IMR-90 (cell line): ENCODE data around the gene MAPK11. TPM values are rescaled to one million over a fixed set of nuclear protein-coding genes. Genes with fewer than 3 reads are reported as not detected.

ENCODE experiments used
- ATAC-seq: fragments of 200-7000 bp; cut with Tn5 transposase; 2 replicates; pipeline ENCODE4 v1.9.1; 2020; ENCODE audit warnings: low read depth, mild to moderate bottlenecking, moderate library complexity
- BruUV-seq: library from RNA; stranded (reverse); fragments of 400-500 nt; replicated peaks from 2 replicates; lab custom pipeline; 2021; lab: Mats Ljungman, UMichigan
- CTCF ChIA-PET: fragments of 300-600 bp; formaldehyde crosslinking; extraction: SDS; loops from one replicate; lab custom pipeline; 2021; ENCODE audit warnings: antibody characterized with exemption; lab: Yijun Ruan, JAX
- POLR2A ChIA-PET: fragments of 300-600 bp; sonication (Branson Sonifier 250); formaldehyde crosslinking; loops from one replicate; lab custom pipeline; 2022; ENCODE audit warnings: antibody characterized with exemption; ENCODE audit not compliant: unreplicated experiment; lab: Charles Lee
- DNase-seq: peaks from one replicate; pipeline ENCODE4 v3.0.0; 2013
- H2AFZ ChIP-seq: replicated peaks from 2 replicates; pipeline ENCODE3; 2013; ENCODE audit warnings: low read length, mild to moderate bottlenecking; ENCODE audit not compliant: poor library complexity
- H2AK5ac ChIP-seq: 2 replicates; pipeline ENCODE4 v1.6.1; 2013; ENCODE audit warnings: low read depth, low read length, inconsistent platforms
- H2AK9ac ChIP-seq: replicated peaks from 2 replicates; pipeline ENCODE3; 2013; ENCODE audit warnings: mild to moderate bottlenecking, low read depth, low read length, moderate library complexity; ENCODE audit not compliant: poor library complexity
- H2BK120ac ChIP-seq: 2 replicates; pipeline ENCODE4 v1.6.1; 2013; ENCODE audit warnings: low read depth, low read length, inconsistent platforms
- H2BK15ac ChIP-seq: 3 replicates; pipeline ENCODE4 v1.6.1; 2013; ENCODE audit warnings: low read depth, low read length, inconsistent platforms
- H2BK20ac ChIP-seq: 2 replicates; pipeline ENCODE4 v1.6.1; 2013; ENCODE audit warnings: low read depth, mild to moderate bottlenecking, inconsistent platforms, low read length, moderate library complexity
- H2BK5ac ChIP-seq: 2 replicates; pipeline ENCODE4 v1.6.1; 2013; ENCODE audit warnings: mild to moderate bottlenecking, low read depth, low read length, inconsistent platforms; ENCODE audit not compliant: poor library complexity, severe bottlenecking
- H3K14ac ChIP-seq: replicated peaks from 2 replicates; pipeline ENCODE4 v1.6.1; 2013; ENCODE audit warnings: low read depth, low read length, inconsistent platforms
- H3K18ac ChIP-seq: 2 replicates; pipeline ENCODE4 v1.6.1; 2013; ENCODE audit warnings: low read depth, low read length, control low read depth
- H3K23ac ChIP-seq: 2 replicates; pipeline ENCODE4 v1.6.1; 2013; ENCODE audit warnings: low read depth, low read length, inconsistent platforms
- H3K27ac ChIP-seq: 2 replicates; pipeline ENCODE4 v1.5.1; 2013; ENCODE audit warnings: mild to moderate bottlenecking, control low read depth, low read length; ENCODE audit not compliant: insufficient read depth
- H3K27me3 ChIP-seq: 2 replicates; pipeline ENCODE4 v1.6.1; 2013; ENCODE audit warnings: low read length; ENCODE audit not compliant: control insufficient read depth, insufficient read depth
- H3K36me3 ChIP-seq: 2 replicates; pipeline ENCODE4 v1.6.1; 2013; ENCODE audit warnings: low read length, mixed read lengths; ENCODE audit not compliant: control insufficient read depth, insufficient read depth
- H3K4ac ChIP-seq: 2 replicates; pipeline ENCODE4 v1.6.1; 2013; ENCODE audit warnings: low read depth, low read length, inconsistent platforms
- H3K4me1 ChIP-seq: 2 replicates; pipeline ENCODE4 v1.6.1; 2013; ENCODE audit warnings: low read length, mixed read lengths; ENCODE audit not compliant: control insufficient read depth, insufficient read depth
- H3K4me2 ChIP-seq: 2 replicates; pipeline ENCODE4 v1.6.1; 2013; ENCODE audit warnings: low read depth, mild to moderate bottlenecking, control low read depth, low read length, moderate library complexity
- H3K4me3 ChIP-seq: 2 replicates; pipeline ENCODE4 v1.5.1; 2013; ENCODE audit warnings: low read depth, mild to moderate bottlenecking, control low read depth, low read length, moderate library complexity; ENCODE audit not compliant: insufficient read depth
- H3K56ac ChIP-seq: 2 replicates; pipeline ENCODE4 v1.6.1; 2013; ENCODE audit warnings: low read length, inconsistent platforms; ENCODE audit not compliant: insufficient read depth; ENCODE audit errors: extremely low read depth
- H3K79me1 ChIP-seq, 2 experiments: 2 replicates each; pipeline ENCODE4 v1.6.1; 2013; ENCODE audit warnings: low read length in 2 of 2, inconsistent platforms in 1 of 2, low read depth in 1 of 2
- H3K9ac ChIP-seq: 2 replicates; pipeline ENCODE4 v1.6.1; 2013; ENCODE audit warnings: low read depth, low read length, control low read depth
- H3K9me1 ChIP-seq: 2 replicates; pipeline ENCODE4 v1.6.1; 2013; ENCODE audit warnings: low read length, inconsistent platforms; ENCODE audit not compliant: insufficient read depth
- H3K9me3 ChIP-seq: 2 replicates; pipeline ENCODE4 v1.6.1; 2013; ENCODE audit warnings: low read length; ENCODE audit not compliant: control insufficient read depth, insufficient read depth
- H4K20me1 ChIP-seq: 2 replicates; pipeline ENCODE4 v1.6.1; 2013; ENCODE audit warnings: low read length, inconsistent platforms; ENCODE audit not compliant: insufficient read depth
- H4K5ac ChIP-seq: 2 replicates; pipeline ENCODE4 v1.6.1; 2013; ENCODE audit warnings: mild to moderate bottlenecking, low read depth, low read length, control low read depth
- H4K8ac ChIP-seq, 2 experiments: 2 replicates each; pipeline ENCODE4 v1.6.1; 2013; ENCODE audit warnings: low read depth in 2 of 2, low read length in 2 of 2, control low read depth in 1 of 2, inconsistent platforms in 1 of 2
- H4K91ac ChIP-seq: 2 replicates; pipeline ENCODE4 v1.6.1; 2013; ENCODE audit warnings: low read depth, low read length, inconsistent platforms; ENCODE audit not compliant: insufficient read depth
- BHLHE40 ChIP-seq: fragments of 150-350 bp; IDR thresholded peaks from 2 replicates; pipeline ENCODE4 v1.6.1; 2016; ENCODE audit warnings: mild to moderate bottlenecking, low read depth, low read length
- CEBPB ChIP-seq: IDR thresholded peaks from 2 replicates; pipeline ENCODE4 v1.6.1; 2012; ENCODE audit warnings: low read depth, low read length, improper control_type of control experiment
- CHD1 ChIP-seq: IDR thresholded peaks from 2 replicates; pipeline ENCODE4 v1.6.1; 2012; ENCODE audit warnings: low read depth, low read length, improper control_type of control experiment
- CTCF ChIP-seq: conservative IDR thresholded peaks from 2 replicates; pipeline ENCODE4 v1.5.1; 2012; ENCODE audit warnings: mild to moderate bottlenecking, low read depth, low read length, improper control_type of control experiment
- ELK1 ChIP-seq: fragments of 150-350 bp; IDR thresholded peaks from 2 replicates; pipeline ENCODE4 v1.6.1; 2016; ENCODE audit warnings: low read depth, mild to moderate bottlenecking, low read length, moderate library complexity, borderline replicate concordance
- FOS ChIP-seq: fragments of 150-350 bp; IDR thresholded peaks from 2 replicates; pipeline ENCODE4 v1.6.1; 2016; ENCODE audit warnings: low read depth, low read length
- MAFK ChIP-seq: IDR thresholded peaks from 2 replicates; pipeline ENCODE4 v1.6.1; 2012; ENCODE audit warnings: low read depth, low read length, improper control_type of control experiment
- MAZ ChIP-seq: IDR thresholded peaks from 2 replicates; pipeline ENCODE4 v1.6.1; 2012; ENCODE audit warnings: low read depth, mild to moderate bottlenecking, low read length, improper control_type of control experiment, moderate library complexity, borderline replicate concordance
- MXI1 ChIP-seq: IDR thresholded peaks from 2 replicates; pipeline ENCODE4 v1.6.1; 2012; ENCODE audit warnings: low read depth, mild to moderate bottlenecking, low read length, moderate library complexity, borderline replicate concordance
- NFE2L2 ChIP-seq: fragments of 150-350 bp; IDR thresholded peaks from 2 replicates; pipeline ENCODE4 v1.6.1; 2016; ENCODE audit warnings: low read depth, mild to moderate bottlenecking, low read length
- POLR2A ChIP-seq: IDR thresholded peaks from 2 replicates; pipeline ENCODE4 v1.6.1; 2012; ENCODE audit warnings: mild to moderate bottlenecking, low read depth, low read length
- RAD21 ChIP-seq: IDR thresholded peaks from 2 replicates; pipeline ENCODE4 v1.6.1; 2012; ENCODE audit warnings: low read length, improper control_type of control experiment
- RCOR1 ChIP-seq: IDR thresholded peaks from 2 replicates; pipeline ENCODE4 v1.6.1; 2012; ENCODE audit warnings: mild to moderate bottlenecking, low read length, improper control_type of control experiment; ENCODE audit not compliant: insufficient replicate concordance
- RFX5 ChIP-seq: IDR thresholded peaks from 2 replicates; pipeline ENCODE4 v1.8.0; 2012; ENCODE audit warnings: low read depth, mild to moderate bottlenecking, low read length, moderate library complexity
- SMC3 ChIP-seq: fragments of 150-350 bp; IDR thresholded peaks from 2 replicates; pipeline ENCODE4 v1.6.1; 2016; ENCODE audit warnings: low read depth, mild to moderate bottlenecking, antibody characterized with exemption, low read length, moderate library complexity
- USF2 ChIP-seq: fragments of 150-350 bp; IDR thresholded peaks from 2 replicates; pipeline ENCODE4 v1.6.1; 2017; ENCODE audit warnings: mild to moderate bottlenecking, antibody characterized with exemption, low read length, low read depth
- WGBS, 2 experiments: methylation state at CpG; one replicate each; pipeline versions ENCODE4 v1.1.5 to v1.1.7; 2013; ENCODE audit warnings: missing lambda C conversion rate in 2 of 2; ENCODE audit not compliant: insufficient read length in 1 of 2; ENCODE audit errors: extremely low coverage in 2 of 2; 5-methylcytosine and 5-hydroxymethylcytosine counted together
- dilution Hi-C: fragments of 300-500 bp; cut with HindIII; formaldehyde crosslinking; loops from one replicate; pipeline ENCODE4 v1.14.3; 2018; ENCODE audit warnings: low sequenced_read_pairs; ENCODE audit not compliant: unreplicated experiment
- in situ Hi-C: fragments of 300-500 bp; cut with MboI; formaldehyde crosslinking; loops from 3 replicates; pipeline ENCODE4 v1.14.3; 2019; ENCODE audit warnings: low sequenced_read_pairs, inconsistent platforms, mixed read lengths
- intact Hi-C: fragments of 100-400 bp; cut with micrococcal nuclease; formaldehyde crosslinking; loops from 2 replicates; pipeline ENCODE4 v1.10.0; 2022
- polyA plus RNA-seq, 3 experiments: library from polyadenylated mRNA; depleted of rRNA; stranded (reverse); fragments of >200 nt; gene quantifications; 2 replicates each; pipeline ENCODE4 v1.2.3, GENCODE V29; 2012; ENCODE audit warnings: low replicate concordance in 1 of 3
- total RNA-seq: library from RNA; depleted of rRNA; stranded (reverse); fragments of >200 nt; gene quantifications from 2 replicates; pipeline ENCODE4 v1.2.3, GENCODE V29; 2012

Gene MAPK11
- total and polyA plus RNA-seq, 2 of the 4 experiments (the other 2 are of a cell fraction): 8.1 to 14.4 TPM

GRCh38 chr22:50313021-50313420 is 42.8 kb upstream of the MAPK11 start:
- BruUV-seq: no TSS peak
- Histone ChIP-seq H3K23ac (no peak overlapping the region), H4K5ac (no peak overlapping the region), H2AK5ac (no peak overlapping the region), H3K9me3 (no peaks in the 10 kb centered on the region), H2AK9ac (no peak overlapping the region), H3K14ac (no peak overlapping the region), H3K4me3 (no peak overlapping the region), H3K27me3 (peaks cover 3% of the 10 kb centered on the region; the same call in 1 of the 2 replicates), H2BK20ac (no peak overlapping the region), H2AFZ (no peak overlapping the region), H4K8ac (no peak overlapping the region), H3K79me1 (0 out of 4 replicates have a peak, but pooled peaks cover 0 to 4% of the 10 kb centered on the region in 2 experiments), H2BK15ac (no peak overlapping the region), H3K9ac (no peak overlapping the region), H3K18ac (no peak overlapping the region), H4K91ac (no peak overlapping the region), H3K56ac (no peak overlapping the region), H2BK5ac (no peak overlapping the region), H3K27ac (no peak overlapping the region), H3K4ac (no peak overlapping the region), H2BK120ac (no peak overlapping the region), H3K4me2 (no peak overlapping the region), H3K36me3 (no peaks in the 10 kb centered on the region), H3K9me1 (peaks cover 3% of the 10 kb centered on the region; the same call in 1 of the 2 replicates), H4K20me1 (peaks cover 5% of the 10 kb centered on the region; the same call in 1 of the 2 replicates), H3K4me1 (peaks cover 11% of the 10 kb centered on the region)
- ChIA-PET POLR2A (no interaction called here), CTCF (no interaction called here)
- no peak for TF ChIP-seq RFX5
- no peak for TF ChIP-seq SMC3
- no peak for TF ChIP-seq RCOR1
- TF ChIP-seq CHD1: no peak
- no peak for TF ChIP-seq CTCF
- TF ChIP-seq POLR2A: no peak
- TF ChIP-seq FOS: no peak
- no peak for TF ChIP-seq MAFK
- no peak for TF ChIP-seq MXI1
- TF ChIP-seq USF2: no peak
- no peak for TF ChIP-seq MAZ
- no peak for TF ChIP-seq NFE2L2
- no peak for TF ChIP-seq BHLHE40
- TF ChIP-seq ELK1: no peak
- TF ChIP-seq CEBPB: no peak
- TF ChIP-seq RAD21: no peak
- WGBS, 2 experiments: no CpG with 5 or more reads among the region's 7 CpGs
- intact Hi-C loops (no loop called here), dilution Hi-C loops (no loop called here), in situ Hi-C loops (no loop called here)
- no peak for ATAC-seq
- no peak for DNase-seq
